ENCODE results near the gene PAPSS1. TPM values are rescaled to one million over a fixed set of nuclear protein-coding genes. Genes with fewer than 3 reads are reported as not detected.

Gene PAPSS1
- polyA plus RNA-seq, 1 of the 3 experiments (the other 2 are of a cell fraction) = 70.1 TPM

- Histone ChIP-seq H3K4me1 (ENCODE audit: control insufficient read depth in 1 of 2, insufficient read depth in 2 of 2, low read depth in 1 of 2, low read length in 1 of 2) (peaks cover 3 to 12% of the 10 kb centered on the region in 2 experiments; a peak in 3 of 4 replicates), H3K4me3 (ENCODE audit: low read depth in 2 of 2, low read length in 1 of 2) (no peak overlapping the region)
Observed at GRCh38 chr4:107600983-107601382, 119.1 kb downstream of the PAPSS1 start.

DNA sequence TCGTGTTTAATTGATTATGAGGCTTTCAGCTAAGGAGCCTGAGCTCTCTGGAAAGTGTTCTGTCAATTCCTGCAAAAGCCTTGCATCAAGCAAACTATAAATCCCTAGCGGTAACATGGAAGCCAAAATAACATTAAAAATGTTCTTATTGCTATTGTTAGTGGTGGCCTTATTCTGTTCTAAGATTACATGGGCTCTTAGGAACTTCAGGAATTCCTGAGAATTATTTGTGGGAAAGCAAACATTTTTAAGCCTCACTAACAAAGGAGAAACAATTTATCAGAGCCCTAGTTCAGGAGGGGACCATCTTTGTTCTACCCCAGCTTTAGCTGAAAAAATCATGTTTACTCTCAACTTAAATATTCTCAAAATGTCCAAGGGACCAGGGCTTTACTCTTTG, 119.6 kb downstream of the PAPSS1 start:
- Histone ChIP-seq H3K9ac (no peak overlapping the region), H3K4me2 (no peak overlapping the region), H3K36me3 (replicated peaks in 1 of 2; ENCODE audit: control insufficient read depth in 1 of 2, insufficient read depth in 2 of 2, low read length in 1 of 2) (no peaks in the 10 kb centered on the region), H3K9me2 (no peaks in the 10 kb centered on the region), H3K27ac (ENCODE audit: low read depth in 2 of 2, low read length in 1 of 2) (peak overlapping the region; percentile 44 to 75), H3K9me3 (no peaks in the 10 kb centered on the region), H3K4me1 (ENCODE audit: control insufficient read depth in 1 of 2, insufficient read depth in 2 of 2, low read depth in 1 of 2, low read length in 1 of 2) (peaks cover 3 to 12% of the 10 kb centered on the region in 2 experiments; a peak in 3 of 4 replicates), H3K27me3 (ENCODE audit: insufficient read depth) (no peaks in the 10 kb centered on the region), H3K4me3 (ENCODE audit: low read depth in 2 of 2, low read length in 1 of 2) (no peak overlapping the region), H3F3A (replicated peaks; ENCODE audit: insufficient read depth) (no peaks in the 10 kb centered on the region), H3K79me2 (ENCODE audit: insufficient read depth) (no peaks in the 10 kb centered on the region), H2AFZ (ENCODE audit: low read depth) (peak overlapping the region; percentile 4; the same call in 1 of the 2 replicates), H4K20me1 (ENCODE audit: insufficient read depth) (no peaks in the 10 kb centered on the region)
- ChIA-PET POLR2A (no interaction called here), CTCF (no interaction called here)
- no peak for DNase-seq
- WGBS (ENCODE audit: low lambda C conversion rate) = 64% methylated on average over 1 of the region's 2 CpGs
- no peak for TF ChIP-seq MEF2A (IDR thresholded peaks at IDR 0.05; ENCODE audit: borderline replicate concordance, low read depth)
- TF ChIP-seq FOXM1 (IDR thresholded peaks at IDR 0.05; ENCODE audit: low read depth) = no peak
- no peak for TF ChIP-seq TCF12 (IDR thresholded peaks at IDR 0.05)
- TF ChIP-seq REST (IDR thresholded peaks at IDR 0.05; ENCODE audit: low read depth, low read length) = no peak

More at GRCh38 chr4:107600983-107601382, 119.1 kb downstream of the PAPSS1 start:
- H3K27ac ChIP-seq (ENCODE audit: low read depth in 2 of 2, low read length in 1 of 2) = peak overlapping the region; percentile 44 to 78; a peak in 3 of 4 replicates
- H3K9me3 ChIP-seq = no peaks in the 10 kb centered on the region
- H3K79me2 ChIP-seq (ENCODE audit: insufficient read depth) = no peaks in the 10 kb centered on the region
- no peaks in the 10 kb centered on the region for H3K27me3 ChIP-seq (ENCODE audit: insufficient read depth)
- no peak for DNase-seq
- no peaks in the 10 kb centered on the region for H3K36me3 ChIP-seq (replicated peaks in 1 of 2; ENCODE audit: control insufficient read depth in 1 of 2, insufficient read depth in 2 of 2, low read length in 1 of 2)
- POLR2A ChIA-PET = no interaction called here
- H3K9me2 ChIP-seq = no peaks in the 10 kb centered on the region
- H3F3A ChIP-seq (replicated peaks; ENCODE audit: insufficient read depth) = no peaks in the 10 kb centered on the region
- H4K20me1 ChIP-seq (ENCODE audit: insufficient read depth) = no peaks in the 10 kb centered on the region
- no peak overlapping the region; the same call in 1 of the 2 replicates for H2AFZ ChIP-seq (ENCODE audit: low read depth)
- no peak overlapping the region for H3K9ac ChIP-seq
- no peak overlapping the region for H3K4me2 ChIP-seq
- CTCF ChIA-PET = no interaction called here
- TF ChIP-seq EP300 (IDR thresholded peaks at IDR 0.05; ENCODE audit: borderline replicate concordance in 1 of 2, low read depth in 1 of 2, low read length in 1 of 2) (no peak), TCF12 (IDR thresholded peaks at IDR 0.05) (0 out of 2 replicates have a peak, but pooled peaks have one; percentile 24)

- H3K4me3 ChIP-seq (ENCODE audit: low read depth in 2 of 2, low read length in 1 of 2) = no peak overlapping the region
- CTCF ChIA-PET = no interaction called here
- TF ChIP-seq EZH2phosphoT487 (IDR thresholded peaks at IDR 0.05; ENCODE audit: borderline replicate concordance, low read depth) (no peak), RCOR1 (IDR thresholded peaks at IDR 0.05; ENCODE audit: low read length) (no peak), POLR2AphosphoS5 (IDR thresholded peaks at IDR 0.05; ENCODE audit: low read depth, low read length) (no peak), FOXM1 (IDR thresholded peaks at IDR 0.05; ENCODE audit: low read depth) (no peak), MEF2A (IDR thresholded peaks at IDR 0.05; ENCODE audit: borderline replicate concordance, low read depth) (no peak), TEAD4 (IDR thresholded peaks at IDR 0.05; ENCODE audit: borderline replicate concordance, insufficient read depth) (no peak), RAD21 (IDR thresholded peaks at IDR 0.05; ENCODE audit: low read length) (no peak)
- TF ChIP-seq, protein P1, sequence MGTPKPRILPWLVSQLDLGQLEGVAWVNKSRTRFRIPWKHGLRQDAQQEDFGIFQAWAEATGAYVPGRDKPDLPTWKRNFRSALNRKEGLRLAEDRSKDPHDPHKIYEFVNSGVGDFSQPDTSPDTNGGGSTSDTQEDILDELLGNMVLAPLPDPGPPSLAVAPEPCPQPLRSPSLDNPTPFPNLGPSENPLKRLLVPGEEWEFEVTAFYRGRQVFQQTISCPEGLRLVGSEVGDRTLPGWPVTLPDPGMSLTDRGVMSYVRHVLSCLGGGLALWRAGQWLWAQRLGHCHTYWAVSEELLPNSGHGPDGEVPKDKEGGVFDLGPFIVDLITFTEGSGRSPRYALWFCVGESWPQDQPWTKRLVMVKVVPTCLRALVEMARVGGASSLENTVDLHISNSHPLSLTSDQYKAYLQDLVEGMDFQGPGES (IDR thresholded peaks at IDR 0.05; ENCODE audit: low read depth, low read length) = no peak
- H3K36me3 ChIP-seq (replicated peaks in 1 of 2; ENCODE audit: control insufficient read depth in 1 of 2, insufficient read depth in 2 of 2, low read length in 1 of 2) = no peaks in the 10 kb centered on the region
- H2AFZ ChIP-seq (ENCODE audit: low read depth) = peak overlapping the region; percentile 4; the same call in 1 of the 2 replicates
- H3K9me2 ChIP-seq = no peaks in the 10 kb centered on the region
- DNase-seq = no peak
- no peaks in the 10 kb centered on the region for H3K9me3 ChIP-seq
- H3K4me1 ChIP-seq (ENCODE audit: control insufficient read depth in 1 of 2, insufficient read depth in 2 of 2, low read depth in 1 of 2, low read length in 1 of 2) = peaks cover 3 to 12% of the 10 kb centered on the region in 2 experiments; a peak in 3 of 4 replicates
- POLR2A ChIA-PET = no interaction called here
- no peaks in the 10 kb centered on the region for H3K27me3 ChIP-seq (ENCODE audit: insufficient read depth)
- no peaks in the 10 kb centered on the region for H3K79me2 ChIP-seq (ENCODE audit: insufficient read depth)
- no peak overlapping the region for H3K4me2 ChIP-seq
- H3K9ac ChIP-seq = no peak overlapping the region
- 59% methylated on average over 3 of the region's 3 CpGs for WGBS (ENCODE audit: low lambda C conversion rate)
- no peaks in the 10 kb centered on the region for H3F3A ChIP-seq (replicated peaks; ENCODE audit: insufficient read depth)
- no peaks in the 10 kb centered on the region for H4K20me1 ChIP-seq (ENCODE audit: insufficient read depth)
- peak overlapping the region; percentile 44 to 75 for H3K27ac ChIP-seq (ENCODE audit: low read depth in 2 of 2, low read length in 1 of 2)
Observed at GRCh38 chr4:107599841-107600240, 120.2 kb downstream of the PAPSS1 start.

Measured in SK-N-SH (cell line).